Left lung (tissue), 10 donors: ENCODE measurements around the gene TUBB4B. TPM values are rescaled to one million over a fixed set of nuclear protein-coding genes. Genes with fewer than 3 reads are reported as not detected.

Experiments used
- ATAC-seq: fragments of 200-7000 bp; cut with Tn5 transposase; one replicate; pipeline ENCODE4 v1.9.1; 2020; ENCODE audit warnings: moderate library complexity
- DNase-seq, 4 donors: peaks; one replicate each; pipeline ENCODE4 v3.0.0-alpha.2; 2013 to 2020
- H3K27ac ChIP-seq, 2 donors: fragments of 200-600 bp; sonication (generic) in 1 of 2; one replicate each; pipeline versions ENCODE4 v1.5.0 to v1.8.0; 2020 to 2021
- H3K27me3 ChIP-seq, 2 donors: fragments of 200-600 bp; sonication (generic) in 1 of 2; one replicate each; pipeline versions ENCODE4 v1.5.0 to v1.8.0; 2020 to 2021
- H3K36me3 ChIP-seq, 2 donors: fragments of 200-600 bp; sonication (generic) in 1 of 2; one replicate each; pipeline versions ENCODE4 v1.5.0 to v1.8.0; 2020 to 2021
- H3K4me1 ChIP-seq, 2 donors: fragments of 200-600 bp; one replicate each; pipeline ENCODE4 v1.8.0; 2021
- H3K4me3 ChIP-seq, 2 donors: fragments of 200-600 bp; sonication (generic) in 1 of 2; one replicate each; pipeline versions ENCODE4 v1.5.0 to v1.8.0; 2020 to 2021; ENCODE audit warnings: mild to moderate bottlenecking in 1 of 2
- H3K9me3 ChIP-seq, 2 donors: fragments of 200-600 bp; sonication (generic) in 1 of 2; one replicate each; pipeline versions ENCODE4 v1.5.0 to v1.8.0; 2020 to 2021
- intact Hi-C, 2 donors: fragments of 100-400 bp; cut with DNase I; formaldehyde crosslinking; loops; one replicate each; pipeline versions ENCODE4 v1.11.2 to v1.14.2; 2022
- polyA plus RNA-seq, 6 donors: library from polyadenylated mRNA; unstranded; fragments of 120-200 nt; gene quantifications; one replicate each; pipeline ENCODE4 v1.2.1, GENCODE V29; 2013; ENCODE audit not compliant: insufficient read length in 6 of 6
- total RNA-seq, 2 donors: library from RNA; stranded (reverse); fragmentation: NEBNext Ultra II Directional; extraction: Animal tissue kit (Norgen Biotek cat#: 25700); gene quantifications; one replicate each; pipeline ENCODE4 v1.2.1, GENCODE V29; 2021
- TF ChIP-seq, protein P1 (sequence below), 2 donors: fragments of 200-600 bp; sonication (generic) in 1 of 2; IDR thresholded peaks; one replicate each; pipeline versions ENCODE4 v1.5.0 to v1.8.0; 2021; ENCODE audit warnings: antibody characterized with exemption in 2 of 2
- donor health status: DM: no; HTN: yes; CAD: no.
- donor health status: DM: no; HTN: no; CAD: no.

Gene TUBB4B
- total and polyA plus RNA-seq, 8 donors, result 196 to 337 (median 248) TPM

- intact Hi-C loops, result no loop called here
- Histone ChIP-seq H3K4me1 (peaks cover 21 to 33% of the 10 kb centered on the region in 2 donors), H3K27ac (no peak overlapping the region), H3K27me3 (no peaks in the 10 kb centered on the region), H3K9me3 (no peaks in the 10 kb centered on the region), H3K4me3 (no peak overlapping the region), H3K36me3 (peaks cover 0 to 65% of the 10 kb centered on the region in 2 donors)
- ATAC-seq (no peak), DNase-seq (no peak)
- TF ChIP-seq, protein P1, sequence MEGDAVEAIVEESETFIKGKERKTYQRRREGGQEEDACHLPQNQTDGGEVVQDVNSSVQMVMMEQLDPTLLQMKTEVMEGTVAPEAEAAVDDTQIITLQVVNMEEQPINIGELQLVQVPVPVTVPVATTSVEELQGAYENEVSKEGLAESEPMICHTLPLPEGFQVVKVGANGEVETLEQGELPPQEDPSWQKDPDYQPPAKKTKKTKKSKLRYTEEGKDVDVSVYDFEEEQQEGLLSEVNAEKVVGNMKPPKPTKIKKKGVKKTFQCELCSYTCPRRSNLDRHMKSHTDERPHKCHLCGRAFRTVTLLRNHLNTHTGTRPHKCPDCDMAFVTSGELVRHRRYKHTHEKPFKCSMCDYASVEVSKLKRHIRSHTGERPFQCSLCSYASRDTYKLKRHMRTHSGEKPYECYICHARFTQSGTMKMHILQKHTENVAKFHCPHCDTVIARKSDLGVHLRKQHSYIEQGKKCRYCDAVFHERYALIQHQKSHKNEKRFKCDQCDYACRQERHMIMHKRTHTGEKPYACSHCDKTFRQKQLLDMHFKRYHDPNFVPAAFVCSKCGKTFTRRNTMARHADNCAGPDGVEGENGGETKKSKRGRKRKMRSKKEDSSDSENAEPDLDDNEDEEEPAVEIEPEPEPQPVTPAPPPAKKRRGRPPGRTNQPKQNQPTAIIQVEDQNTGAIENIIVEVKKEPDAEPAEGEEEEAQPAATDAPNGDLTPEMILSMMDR (IDR thresholded peaks at IDR 0.05), result no peak
Measured at GRCh38 chr9:137265496-137266161, 24.5 kb downstream of the TUBB4B start.

- H3K27me3 ChIP-seq, result no peaks in the 10 kb centered on the region
- TF ChIP-seq, protein P1 (IDR thresholded peaks at IDR 0.05), result no peak
- DNase-seq (peak in 1 of 4 donors; percentile 53), ATAC-seq (no peak)
- peaks cover 21 to 38% of the 10 kb centered on the region in 2 donors for H3K4me1 ChIP-seq
- H3K36me3 ChIP-seq, result peaks cover 0 to 70% of the 10 kb centered on the region in 2 donors
- intact Hi-C loops, result no loop called here
- H3K9me3 ChIP-seq, result no peaks in the 10 kb centered on the region
- no peak overlapping the region for H3K27ac ChIP-seq
- no peak overlapping the region for H3K4me3 ChIP-seq
Measured at GRCh38 chr9:137266162-137266527, 25.1 kb downstream of the TUBB4B start.

DNA sequence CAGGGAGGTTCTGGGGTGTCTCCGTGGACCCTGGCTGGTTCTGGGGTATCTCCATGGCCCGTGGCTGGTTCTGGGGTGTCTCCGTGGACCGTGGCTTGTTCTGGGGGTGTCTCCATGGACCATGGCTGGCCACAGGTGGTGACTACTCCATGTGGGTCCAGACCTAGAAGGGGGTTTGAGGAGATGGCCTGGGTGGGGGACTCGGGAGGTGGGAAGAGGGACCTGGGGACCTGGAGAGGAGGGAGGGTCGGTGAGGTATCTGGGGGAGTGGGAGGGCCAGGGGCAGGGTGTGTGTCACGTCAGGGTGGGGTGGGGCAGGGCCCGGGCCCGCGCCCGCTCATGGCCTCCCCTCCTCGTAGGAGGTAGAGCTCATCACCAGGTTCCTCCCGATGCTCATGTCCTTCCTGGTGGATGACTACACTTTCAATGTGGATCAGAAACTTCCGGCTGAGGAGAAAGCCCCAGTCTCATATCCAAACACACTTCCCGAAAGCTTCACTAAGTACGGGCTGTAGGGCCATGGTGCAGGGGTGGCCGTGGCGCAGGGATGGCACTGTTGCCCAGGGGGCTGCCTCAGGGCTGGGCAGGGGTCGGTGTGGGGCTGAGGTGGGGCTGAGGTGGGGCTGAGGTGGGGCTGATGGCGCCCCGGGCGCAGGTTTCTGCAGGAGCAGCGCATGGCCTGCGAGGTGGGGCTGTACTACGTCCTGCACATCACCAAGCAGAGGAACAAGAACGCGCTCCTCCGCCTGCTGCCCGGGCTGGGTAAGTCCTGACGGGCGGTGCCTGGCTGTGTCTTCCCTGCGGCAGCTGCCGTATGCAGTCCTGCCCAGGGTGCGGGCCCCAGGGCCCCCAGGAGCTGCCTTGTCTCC lies 25.7 kb downstream of the TUBB4B start:
- peaks cover 0 to 71% of the 10 kb centered on the region in 2 donors for H3K36me3 ChIP-seq
- TF ChIP-seq, protein P1 (IDR thresholded peaks at IDR 0.05), result no peak

GRCh38 chr9:137267933-137268355 lies 26.9 kb downstream of the TUBB4B start:
- H3K36me3 ChIP-seq, result peaks cover 0 to 83% of the 10 kb centered on the region in 2 donors
- H3K4me1 ChIP-seq, result peaks cover 21 to 39% of the 10 kb centered on the region in 2 donors
- ATAC-seq (no peak), DNase-seq (no peak)
- peak overlapping the region in 1 of 2 donors; percentile 67 for H3K27ac ChIP-seq
- H3K4me3 ChIP-seq, result no peak overlapping the region
- no peaks in the 10 kb centered on the region for H3K9me3 ChIP-seq
- H3K27me3 ChIP-seq, result no peaks in the 10 kb centered on the region
- intact Hi-C loops, result no loop called here
- TF ChIP-seq, protein P1 (IDR thresholded peaks at IDR 0.05), result no peak

More for the DNA sequence above, 25.7 kb downstream of the TUBB4B start:
- ATAC-seq, result no peak
- Histone ChIP-seq H3K27me3 (no peaks in the 10 kb centered on the region), H3K27ac (no peak overlapping the region), H3K9me3 (no peaks in the 10 kb centered on the region), H3K4me1 (peaks cover 21 to 39% of the 10 kb centered on the region in 2 donors), H3K4me3 (no peak overlapping the region)
- peak in 1 of 4 donors; percentile 64 for DNase-seq
- intact Hi-C loops, result no loop called here
